Hematopoietic multipotent progenitor cell treated with erythropoietin and hydrocortisone succinate and interleukin-3 and kit ligand, for 8 days (in vitro differentiated cells): Measurements from ENCODE around the gene IL6R.

ENCODE experiments used
- DNase-seq: peaks from one replicate; pipeline ENCODE4 v3.0.0-alpha.2; 2015

Gene IL6R

GRCh38 chr1:154427173-154428139 lies 22.3 kb downstream of the IL6R start:
- DNase-seq, result peak; percentile 58

DNA sequence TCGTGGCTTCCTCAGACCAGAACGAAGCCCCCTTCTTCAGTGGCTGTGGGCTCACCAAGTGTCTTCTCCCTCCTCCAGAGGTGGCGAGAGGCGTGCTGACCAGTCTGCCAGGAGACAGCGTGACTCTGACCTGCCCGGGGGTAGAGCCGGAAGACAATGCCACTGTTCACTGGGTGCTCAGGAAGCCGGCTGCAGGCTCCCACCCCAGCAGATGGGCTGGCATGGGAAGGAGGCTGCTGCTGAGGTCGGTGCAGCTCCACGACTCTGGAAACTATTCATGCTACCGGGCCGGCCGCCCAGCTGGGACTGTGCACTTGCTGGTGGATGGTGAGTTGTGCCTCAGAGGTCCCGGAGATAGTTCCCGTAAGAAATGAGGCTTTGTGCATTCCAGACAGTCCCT lies 24.0 kb downstream of the IL6R start:
- no peak for DNase-seq

DNA sequence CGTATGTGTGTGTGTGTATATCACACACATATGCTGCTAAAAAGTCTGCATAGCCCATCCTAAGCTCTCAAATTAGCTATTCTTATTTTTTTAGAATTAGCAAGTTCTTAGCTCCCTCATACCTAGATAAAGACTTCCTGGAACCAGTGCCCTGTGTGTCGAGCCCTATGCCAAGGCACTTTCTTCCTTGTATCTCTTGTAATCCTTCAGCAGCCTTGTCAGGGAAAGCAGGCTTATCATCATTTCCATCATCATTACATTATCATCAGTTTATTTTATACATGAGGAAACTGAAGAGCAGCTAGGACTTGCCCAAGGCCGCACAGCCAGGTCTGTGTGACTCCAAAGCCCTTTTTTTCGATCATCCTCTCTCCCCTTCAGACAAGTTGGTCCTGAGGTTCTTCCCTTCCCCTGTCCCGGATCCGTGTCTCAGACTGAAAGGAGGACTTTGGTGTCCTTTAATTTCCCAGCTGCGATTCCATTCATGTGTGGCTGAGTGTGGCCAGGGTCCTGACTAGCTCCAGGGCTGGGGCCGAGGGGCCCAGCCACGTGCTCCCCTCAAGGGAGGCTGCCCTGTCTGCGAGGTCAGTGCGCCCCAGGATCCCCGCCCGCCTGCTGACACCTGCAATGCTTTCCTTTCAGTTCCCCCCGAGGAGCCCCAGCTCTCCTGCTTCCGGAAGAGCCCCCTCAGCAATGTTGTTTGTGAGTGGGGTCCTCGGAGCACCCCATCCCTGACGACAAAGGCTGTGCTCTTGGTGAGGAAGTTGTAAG lies 24.9 kb downstream of the IL6R start:
- no peak for DNase-seq

- DNase-seq, result peak; percentile 69
These were observed 25.8 kb downstream of the IL6R start for GRCh38 chr1:154430903-154431302.

- DNase-seq, result no peak
These were observed 26.6 kb downstream of the IL6R start for GRCh38 chr1:154431586-154432373.

DNA sequence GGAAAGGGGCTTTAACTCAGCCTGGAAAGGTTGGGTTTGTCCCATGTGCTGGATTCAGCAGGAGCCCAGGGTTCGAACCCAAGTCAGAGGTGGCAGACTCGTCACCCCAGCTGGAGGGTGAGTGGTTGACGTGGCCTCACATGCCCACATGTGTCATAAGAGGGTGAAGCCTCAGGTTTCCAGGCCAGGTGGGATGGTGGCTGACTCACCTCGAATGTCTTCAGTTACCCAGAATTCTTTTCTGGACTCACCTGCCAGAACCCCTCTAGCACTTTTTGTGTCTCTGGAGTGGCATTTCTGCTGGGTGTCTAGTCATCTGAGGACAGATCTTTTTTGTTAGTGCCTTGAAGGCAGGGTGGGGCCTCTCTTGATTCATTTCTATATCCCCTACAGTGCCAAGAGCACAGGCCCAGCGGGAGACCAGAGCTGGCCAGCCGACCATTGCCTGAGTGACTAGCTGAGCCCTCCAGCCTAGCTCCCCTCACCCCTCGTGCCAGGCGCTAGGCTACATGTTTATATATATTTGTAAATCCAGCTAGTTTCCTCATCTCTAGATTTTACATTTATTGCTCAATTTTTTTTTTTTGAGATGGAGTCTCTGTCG lies 28.1 kb downstream of the IL6R start:
- no peak for DNase-seq

DNA sequence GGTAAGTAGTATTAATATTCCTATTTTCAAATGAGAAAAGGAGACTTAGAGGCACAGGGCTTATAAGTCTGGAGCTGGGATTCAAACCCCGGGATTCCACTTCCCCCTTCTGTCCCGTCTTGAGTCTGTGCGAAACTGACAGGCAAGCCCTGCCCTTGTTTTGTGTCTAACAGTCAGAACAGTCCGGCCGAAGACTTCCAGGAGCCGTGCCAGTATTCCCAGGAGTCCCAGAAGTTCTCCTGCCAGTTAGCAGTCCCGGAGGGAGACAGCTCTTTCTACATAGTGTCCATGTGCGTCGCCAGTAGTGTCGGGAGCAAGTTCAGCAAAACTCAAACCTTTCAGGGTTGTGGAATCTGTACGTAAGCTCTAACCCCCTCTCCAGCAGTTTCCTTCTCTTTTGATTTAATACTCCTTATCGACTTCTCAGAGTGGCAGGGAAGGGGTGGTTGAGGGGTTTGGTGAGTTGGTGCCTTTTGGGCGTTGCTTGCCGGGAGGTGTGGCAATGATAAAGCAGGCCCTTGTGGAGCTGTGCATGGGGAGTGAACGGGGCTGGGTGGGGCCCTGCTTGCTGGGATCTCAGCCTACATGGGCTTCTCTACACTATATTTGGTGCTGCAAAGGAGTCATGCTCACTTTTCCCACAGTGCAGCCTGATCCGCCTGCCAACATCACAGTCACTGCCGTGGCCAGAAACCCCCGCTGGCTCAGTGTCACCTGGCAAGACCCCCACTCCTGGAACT lies 29.4 kb downstream of the IL6R start:
- peak; percentile 82 for DNase-seq

DNA sequence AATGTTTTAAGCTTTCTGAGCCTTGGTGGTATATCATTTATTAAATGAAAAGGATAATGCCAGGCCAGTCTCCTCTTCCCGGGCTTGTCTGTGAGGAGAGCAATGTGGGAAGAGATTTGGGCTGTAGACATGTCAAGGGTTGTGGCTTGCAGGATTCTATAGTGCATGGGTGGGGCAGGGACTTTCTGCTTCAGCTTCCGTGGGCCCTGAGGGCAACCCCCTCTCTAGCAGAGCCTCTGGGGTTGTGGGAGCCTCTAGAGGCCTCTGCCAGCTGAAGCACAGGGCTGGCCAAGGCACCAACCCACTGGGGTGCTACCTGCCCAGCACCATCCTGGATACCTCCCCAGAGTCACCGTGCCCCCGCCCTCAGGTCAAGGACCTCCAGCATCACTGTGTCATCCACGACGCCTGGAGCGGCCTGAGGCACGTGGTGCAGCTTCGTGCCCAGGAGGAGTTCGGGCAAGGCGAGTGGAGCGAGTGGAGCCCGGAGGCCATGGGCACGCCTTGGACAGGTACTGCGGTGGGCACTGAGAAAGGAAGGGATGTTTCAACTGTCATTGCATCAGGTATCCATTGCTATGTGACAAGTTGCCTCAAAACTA lies 30.6 kb downstream of the IL6R start:
- DNase-seq, result no peak

- DNase-seq, result no peak
These were observed 31.3 kb downstream of the IL6R start for GRCh38 chr1:154436433-154436832.

- no peak for DNase-seq
These were observed 35.1 kb downstream of the IL6R start for GRCh38 chr1:154440036-154440804.

DNA sequence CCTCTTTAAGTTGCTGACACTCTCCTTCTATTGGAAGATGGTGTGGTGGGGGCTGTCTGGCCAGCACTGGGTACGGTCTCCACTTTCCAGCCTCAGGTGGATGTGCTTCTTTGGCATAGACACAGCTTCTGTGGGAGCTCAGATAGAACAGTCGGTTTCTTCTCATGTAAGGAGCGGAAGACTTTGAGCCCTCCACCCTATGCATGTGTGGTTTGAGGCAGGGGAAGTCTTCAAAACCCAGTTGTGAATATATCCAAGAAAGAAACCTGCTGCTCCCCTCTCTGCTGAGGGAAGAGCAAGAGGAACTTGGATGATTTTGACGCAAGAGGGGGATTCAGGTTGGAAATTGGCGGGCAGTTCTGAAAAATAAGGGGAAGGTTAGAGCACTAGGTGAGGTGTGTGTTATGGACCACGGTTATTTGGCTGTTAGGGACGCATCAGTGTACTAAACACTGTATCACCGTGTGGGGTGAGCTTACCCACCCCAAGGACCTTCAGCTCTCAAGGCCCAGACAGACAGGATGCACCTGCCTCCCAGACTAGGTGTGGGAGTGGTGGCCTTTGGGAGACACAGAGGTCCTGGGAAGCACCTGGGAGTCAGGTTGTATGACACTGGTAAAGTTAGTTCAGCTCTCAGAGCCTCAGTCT lies 36.2 kb downstream of the IL6R start:
- no peak for DNase-seq

DNA sequence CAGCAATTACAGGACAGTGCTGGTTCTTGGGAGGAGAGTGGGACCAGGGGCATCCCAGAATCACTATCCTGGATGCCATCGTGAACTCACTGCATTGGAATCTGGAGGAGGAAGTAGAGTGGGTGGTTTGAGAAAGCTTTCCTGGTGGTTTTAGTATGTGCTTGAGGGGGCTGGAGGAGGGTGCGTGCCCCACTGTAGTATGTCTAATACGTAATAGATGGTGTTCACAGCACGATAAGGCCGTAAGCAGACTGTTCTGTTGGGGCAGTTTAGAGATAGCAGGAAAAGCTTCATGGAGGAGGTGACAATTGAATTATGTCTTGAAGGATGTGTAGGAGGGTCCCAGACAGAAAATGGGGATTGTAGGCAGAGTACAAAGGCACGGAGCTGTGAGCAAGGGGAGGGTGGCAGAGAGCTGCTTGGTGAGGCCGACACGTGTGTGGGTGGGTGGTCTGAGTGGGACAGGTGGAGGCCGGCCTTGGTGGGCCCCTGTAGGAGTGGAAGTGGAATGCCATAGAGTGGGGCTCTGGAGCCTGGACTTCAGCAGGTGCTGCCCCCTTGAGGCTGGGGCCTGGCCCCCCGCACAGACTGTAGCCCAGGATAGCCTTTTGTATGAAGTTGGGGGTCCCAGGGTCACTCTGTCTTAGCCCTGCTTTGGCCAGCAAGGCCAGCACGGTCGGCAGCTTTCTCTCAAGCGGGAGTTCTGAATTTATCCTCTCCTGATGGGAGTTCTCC lies 37.0 kb downstream of the IL6R start:
- DNase-seq, result no peak

GRCh38 chr1:154443274-154444013 lies 38.3 kb downstream of the IL6R start:
- no peak for DNase-seq

DNA sequence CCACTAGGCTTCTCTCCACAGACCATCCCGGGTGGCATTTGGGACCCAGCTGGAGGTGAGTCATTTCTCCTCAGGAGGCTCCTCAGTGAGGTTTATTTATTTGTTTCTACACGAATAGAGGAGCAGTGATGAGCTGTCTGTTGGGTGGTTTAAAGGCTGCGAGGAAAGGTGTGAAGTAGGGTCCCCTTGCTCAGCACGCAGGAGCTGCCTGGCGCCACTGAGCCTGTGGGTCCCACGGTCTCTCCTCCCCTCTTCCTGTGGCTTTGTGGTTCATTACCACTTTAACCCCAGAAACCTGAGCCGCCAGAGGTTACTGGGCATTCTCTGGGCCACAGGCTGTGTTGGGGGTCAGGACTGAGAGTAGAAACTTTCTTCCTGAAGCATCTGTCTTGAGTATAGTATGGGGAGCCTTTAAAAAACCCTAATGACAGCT lies 39.9 kb downstream of the IL6R start:
- no peak for DNase-seq

- DNase-seq, result no peak
These were observed 41.1 kb downstream of the IL6R start for GRCh38 chr1:154446292-154446691.

DNA sequence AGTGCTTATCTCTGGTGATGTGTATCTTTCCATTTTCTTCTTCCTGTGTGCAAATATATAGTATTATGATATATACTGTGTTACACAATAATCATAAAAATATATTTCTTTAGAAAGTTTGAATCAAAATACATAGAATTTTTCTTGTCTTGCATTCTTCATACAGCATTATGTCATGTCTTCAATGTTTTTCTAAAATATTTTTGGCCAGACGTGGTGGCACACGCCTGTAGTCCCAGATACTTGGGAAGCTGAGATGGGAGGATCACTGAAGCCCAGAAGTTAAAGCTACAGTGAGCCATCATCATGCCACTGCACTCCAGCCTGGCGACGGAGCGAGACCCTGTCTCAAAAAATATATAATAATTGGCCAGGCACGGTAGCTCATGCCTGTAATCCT lies 41.6 kb downstream of the IL6R start:
- DNase-seq, result no peak

- DNase-seq, result no peak
These were observed 43.2 kb downstream of the IL6R start for GRCh38 chr1:154448331-154448811.

- DNase-seq, result no peak
These were observed 48.0 kb downstream of the IL6R start for GRCh38 chr1:154453161-154453560.
